Osteocyte (in vitro differentiated cells): ENCODE data around the gene ZNF771. TPM values are rescaled to one million over a fixed set of nuclear protein-coding genes. Genes with fewer than 3 reads are reported as not detected.
"Not testable (repeated sequence)": the region's sequence is repeated elsewhere in the genome, so short reads cannot be mapped to it uniquely, and the experiment has no call there.

Experiments
- DNase-seq: peaks from one replicate; pipeline ENCODE4 v3.0.0; 2021; ENCODE audit warnings: mixed read lengths; ENCODE audit not compliant: unreplicated experiment; ENCODE audit errors: extremely low spot score
- H3K27ac Mint-ChIP-seq: one replicate; pipeline ENCODE4 v1.8.0; 2021; ENCODE audit warnings: mild to moderate bottlenecking, mixed read lengths; ENCODE audit not compliant: unreplicated experiment
- H3K27me3 Mint-ChIP-seq: one replicate; pipeline ENCODE4 v1.8.0; 2021; ENCODE audit warnings: mixed read lengths; ENCODE audit not compliant: unreplicated experiment
- H3K36me3 Mint-ChIP-seq: one replicate; pipeline ENCODE4 v1.8.0; 2021; ENCODE audit warnings: mixed read lengths; ENCODE audit not compliant: unreplicated experiment
- H3K4me1 Mint-ChIP-seq: one replicate; pipeline ENCODE4 v1.8.0; 2021; ENCODE audit warnings: mixed read lengths; ENCODE audit not compliant: unreplicated experiment
- H3K4me3 Mint-ChIP-seq: one replicate; pipeline ENCODE4 v1.8.0; 2021; ENCODE audit warnings: mild to moderate bottlenecking, moderate library complexity, mixed read lengths; ENCODE audit not compliant: unreplicated experiment
- H3K9me3 Mint-ChIP-seq: one replicate; pipeline ENCODE4 v1.8.0; 2021; ENCODE audit warnings: mixed read lengths; ENCODE audit not compliant: unreplicated experiment
- CTCF ChIP-seq: fragments of 200-600 bp; sonication (generic); IDR thresholded peaks from 2 replicates; pipeline ENCODE4 v1.5.0; 2021; ENCODE audit warnings: antibody characterized with exemption, mild to moderate bottlenecking, moderate library complexity
- total RNA-seq: library from RNA; stranded (reverse); gene quantifications from 2 replicates; pipeline ENCODE4 v1.2.1, GENCODE V29; 2021

The ZNF771 gene
- total RNA-seq, 1 donor from 2014 or later, result 12.6 TPM

- H3K9me3 Mint-ChIP-seq, result peaks cover 4% of the 10 kb centered on the region
- no peak for TF ChIP-seq CTCF
- peak overlapping the region; percentile 76 for H3K27ac Mint-ChIP-seq
- no peak for DNase-seq
- H3K36me3 Mint-ChIP-seq, result peaks cover 19% of the 10 kb centered on the region
- H3K27me3 Mint-ChIP-seq, result no peaks in the 10 kb centered on the region
- peak overlapping the region; percentile 85 for H3K4me3 Mint-ChIP-seq
- peaks cover 20% of the 10 kb centered on the region for H3K4me1 Mint-ChIP-seq
Measured at GRCh38 chr16:30445149-30445407, 37.7 kb downstream of the ZNF771 start.

GRCh38 chr16:30445408-30446202 is 38.2 kb downstream of the ZNF771 start, which contains the start of gene SEPHS2:
Gene SEPHS2, minus strand, starts transcription at chr16:30445874. Its CDS starts 147 bp downstream, at chr16:30445727.
- H3K9me3 Mint-ChIP-seq, result peaks cover 4% of the 10 kb centered on the region
- DNase-seq, result peak; percentile 97
- H3K4me3 Mint-ChIP-seq, result peak within 1 kb of the TSS; percentile 85
- peak within 1 kb of the TSS; percentile 87 for H3K27ac Mint-ChIP-seq
- H3K27me3 Mint-ChIP-seq, result no peaks in the 10 kb centered on the region
- H3K4me1 Mint-ChIP-seq, result peaks cover 20% of the 10 kb centered on the region
- peak; percentile 62 for TF ChIP-seq CTCF
- H3K36me3 Mint-ChIP-seq, result peaks cover 19% of the 10 kb centered on the region

- H3K36me3 Mint-ChIP-seq, result peaks cover 19% of the 10 kb centered on the region
- H3K4me1 Mint-ChIP-seq, result peaks cover 20% of the 10 kb centered on the region
- H3K27ac Mint-ChIP-seq, result peak overlapping the region; percentile 87
- no peak for TF ChIP-seq CTCF
- H3K9me3 Mint-ChIP-seq, result peaks cover 4% of the 10 kb centered on the region
- H3K4me3 Mint-ChIP-seq, result peak overlapping the region; percentile 85
- no peak for DNase-seq
- no peaks in the 10 kb centered on the region for H3K27me3 Mint-ChIP-seq
Measured at GRCh38 chr16:30446203-30446595, 38.8 kb downstream of the ZNF771 start.

GRCh38 chr16:30447512-30448226 is 40.3 kb downstream of the ZNF771 start:
- no peak overlapping the region for H3K27ac Mint-ChIP-seq
- peaks cover 4% of the 10 kb centered on the region for H3K9me3 Mint-ChIP-seq
- H3K36me3 Mint-ChIP-seq, result peaks cover 17% of the 10 kb centered on the region
- DNase-seq, result no peak
- TF ChIP-seq CTCF, result no peak
- peaks cover 5% of the 10 kb centered on the region for H3K27me3 Mint-ChIP-seq
- H3K4me1 Mint-ChIP-seq, result peaks cover 20% of the 10 kb centered on the region
- no peak overlapping the region for H3K4me3 Mint-ChIP-seq

GRCh38 chr16:30449116-30449435 is 41.7 kb downstream of the ZNF771 start:
- peaks cover 11% of the 10 kb centered on the region for H3K27me3 Mint-ChIP-seq
- peaks cover 4% of the 10 kb centered on the region for H3K36me3 Mint-ChIP-seq
- H3K4me1 Mint-ChIP-seq, result peaks cover 11% of the 10 kb centered on the region
- no peak for TF ChIP-seq CTCF
- no peaks in the 10 kb centered on the region for H3K9me3 Mint-ChIP-seq
- H3K4me3 Mint-ChIP-seq, result no peak overlapping the region
- no peak overlapping the region for H3K27ac Mint-ChIP-seq
- DNase-seq, result no peak

- not testable (repeated sequence) for H3K4me3 Mint-ChIP-seq, H3K27ac Mint-ChIP-seq, H3K9me3 Mint-ChIP-seq, H3K4me1 Mint-ChIP-seq, H3K36me3 Mint-ChIP-seq, DNase-seq
- peaks cover 19% of the 10 kb centered on the region for H3K27me3 Mint-ChIP-seq
Measured at GRCh38 chr16:30452709-30453580, 45.5 kb downstream of the ZNF771 start.
